ENCODE measurements around the gene TSPAN17. TPM values are rescaled to one million over a fixed set of nuclear protein-coding genes. Genes with fewer than 3 reads are reported as not detected.

The TSPAN17 gene
- polyA plus RNA-seq, 1 of the 3 experiments (the other 2 are of a cell fraction), result 61.7 TPM

GRCh38 chr5:176646049-176646706 lies 1.1 kb upstream of the TSPAN17 start:
- Histone ChIP-seq H3K4me1 (ENCODE audit: control insufficient read depth in 1 of 2, insufficient read depth in 2 of 2, low read depth in 1 of 2, low read length in 1 of 2) (peaks cover 4 to 31% of the 10 kb centered on the region in 2 experiments; a peak in 2 of 4 replicates), H3K79me2 (ENCODE audit: insufficient read depth) (peaks cover 39% of the 10 kb centered on the region), H3K36me3 (replicated peaks in 1 of 2; ENCODE audit: control insufficient read depth in 1 of 2, insufficient read depth in 2 of 2, low read length in 1 of 2) (no peaks in the 10 kb centered on the region), H3K9me3 (no peaks in the 10 kb centered on the region), H3K27ac (ENCODE audit: low read depth in 2 of 2, low read length in 1 of 2) (peak overlapping the region; percentile 28 to 87; a peak in 3 of 4 replicates), H3K4me3 (ENCODE audit: low read depth in 2 of 2, low read length in 1 of 2) (no peak overlapping the region), H3K9me2 (no peaks in the 10 kb centered on the region), H3K27me3 (ENCODE audit: insufficient read depth) (no peaks in the 10 kb centered on the region), H4K20me1 (ENCODE audit: insufficient read depth) (peaks cover 13% of the 10 kb centered on the region; the same call in 1 of the 2 replicates), H3K9ac (no peak overlapping the region), H3K4me2 (peak overlapping the region; percentile 54), H3F3A (replicated peaks; ENCODE audit: insufficient read depth) (no peaks in the 10 kb centered on the region), H2AFZ (ENCODE audit: low read depth) (peak overlapping the region; percentile 68; the same call in 1 of the 2 replicates)
- CTCF ChIA-PET, result interaction anchor here (0.8 to 5.8 kb wide), 10 partner anchors 14 to 655 kb away, joined by 3 to 38 read pairs (median 6); partner anchors contain the start of genes CLTB, EIF4E1B, SNCB and ZNF346
- TF ChIP-seq RAD21 (IDR thresholded peaks at IDR 0.05; ENCODE audit: low read length) (no peak), TAF1 (IDR thresholded peaks at IDR 0.05; ENCODE audit: borderline replicate concordance, low read depth, low read length) (no peak), EZH2phosphoT487 (IDR thresholded peaks at IDR 0.05; ENCODE audit: borderline replicate concordance, low read depth) (no peak), RXRA (IDR thresholded peaks at IDR 0.05; ENCODE audit: borderline replicate concordance, low read depth) (no peak), PBX3 (IDR thresholded peaks at IDR 0.05) (no peak), POLR2AphosphoS5 (IDR thresholded peaks at IDR 0.05; ENCODE audit: low read depth, low read length) (no peak), MAX (IDR thresholded peaks at IDR 0.05; ENCODE audit: low read depth) (no peak)
- 88% methylated on average over 6 of the region's 7 CpGs for WGBS (ENCODE audit: low lambda C conversion rate)
- no peak for DNase-seq
- POLR2A ChIA-PET, result interaction anchor here (0.8 to 1.3 kb wide), 3 partner anchors 11 to 109 kb away, joined by 3 to 4 read pairs (median 3); partner anchors contain the start of gene RNF44

GRCh38 chr5:176646707-176647029 lies 616 bp upstream of the TSPAN17 start:
- POLR2A ChIA-PET, result interaction anchor here (0.8 to 1.5 kb wide), 8 partner anchors 9 to 705 kb away, joined by 3 to 7 read pairs (median 4); partner anchors contain the start of genes EIF4E1B, LMAN2, RNF44 and SNCB
- Histone ChIP-seq H3K9me2 (no peaks in the 10 kb centered on the region), H3K9me3 (no peaks in the 10 kb centered on the region), H2AFZ (ENCODE audit: low read depth) (peak overlapping the region; percentile 68), H3K36me3 (replicated peaks in 1 of 2; ENCODE audit: control insufficient read depth in 1 of 2, insufficient read depth in 2 of 2, low read length in 1 of 2) (no peaks in the 10 kb centered on the region), H3F3A (replicated peaks; ENCODE audit: insufficient read depth) (no peaks in the 10 kb centered on the region), H3K4me2 (peak overlapping the region; percentile 54), H4K20me1 (ENCODE audit: insufficient read depth) (peaks cover 17% of the 10 kb centered on the region; the same call in 1 of the 2 replicates), H3K4me1 (ENCODE audit: control insufficient read depth in 1 of 2, insufficient read depth in 2 of 2, low read depth in 1 of 2, low read length in 1 of 2) (peaks cover 4 to 36% of the 10 kb centered on the region in 2 experiments; a peak in 2 of 4 replicates), H3K27me3 (ENCODE audit: insufficient read depth) (no peaks in the 10 kb centered on the region), H3K79me2 (ENCODE audit: insufficient read depth) (peaks cover 44% of the 10 kb centered on the region), H3K4me3 (ENCODE audit: low read depth in 2 of 2, low read length in 1 of 2) (peak overlapping the region; percentile 21 to 34; a peak in 2 of 4 replicates), H3K27ac (ENCODE audit: low read depth in 2 of 2, low read length in 1 of 2) (peak overlapping the region; percentile 28 to 87; a peak in 3 of 4 replicates), H3K9ac (peak overlapping the region; percentile 39; the same call in 1 of the 2 replicates)
- WGBS (ENCODE audit: low lambda C conversion rate), result 42% methylated on average over 11 of the region's 11 CpGs
- CTCF ChIA-PET, result interaction anchor here (0.8 to 5.8 kb wide), 11 partner anchors 11 to 655 kb away, joined by 3 to 38 read pairs (median 7); partner anchors contain the start of genes CLTB, EIF4E1B, SNCB and ZNF346
- no peak for DNase-seq
- TF ChIP-seq RXRA (IDR thresholded peaks at IDR 0.05; ENCODE audit: borderline replicate concordance, low read depth) (no peak), FOXM1 (IDR thresholded peaks at IDR 0.05; ENCODE audit: low read depth) (no peak), NFIC (IDR thresholded peaks at IDR 0.05; ENCODE audit: borderline replicate concordance) (no peak), SIN3A (IDR thresholded peaks at IDR 0.05; ENCODE audit: borderline replicate concordance, low read depth, low read length) (no peak), POLR2AphosphoS5 (IDR thresholded peaks at IDR 0.05; ENCODE audit: low read depth, low read length) (no peak), USF2 (IDR thresholded peaks at IDR 0.05; ENCODE audit: borderline replicate concordance, low read depth, low read length) (no peak), GATA2 (CRISPR knock-in tag; IDR thresholded peaks at IDR 0.05) (no peak), FOSL2 (IDR thresholded peaks at IDR 0.05; ENCODE audit: borderline replicate concordance, low read depth) (no peak), EP300 (IDR thresholded peaks at IDR 0.05; ENCODE audit: borderline replicate concordance in 1 of 2, low read depth in 1 of 2, low read length in 1 of 2) (no peak), ELF1 (IDR thresholded peaks at IDR 0.05) (no peak), YY1 (IDR thresholded peaks at IDR 0.05; ENCODE audit: low read depth) (no peak), RFX5 (IDR thresholded peaks at IDR 0.05; ENCODE audit: low read length) (no peak), REST (IDR thresholded peaks at IDR 0.05; ENCODE audit: low read depth, low read length) (no peak), USF1 (IDR thresholded peaks at IDR 0.05; ENCODE audit: borderline replicate concordance, low read depth) (no peak), TCF12 (IDR thresholded peaks at IDR 0.05) (no peak)
